ENCODE results near the gene MRPL49. TPM values are rescaled to one million over a fixed set of nuclear protein-coding genes. Genes with fewer than 3 reads are reported as not detected.

Gene MRPL49
- total and polyA plus RNA-seq, 9 of the 15 experiments (the other 6 are each of a cell fraction or from before 2014, with no cell fraction given): 74.3 to 132 (median 91.2) TPM

DNA sequence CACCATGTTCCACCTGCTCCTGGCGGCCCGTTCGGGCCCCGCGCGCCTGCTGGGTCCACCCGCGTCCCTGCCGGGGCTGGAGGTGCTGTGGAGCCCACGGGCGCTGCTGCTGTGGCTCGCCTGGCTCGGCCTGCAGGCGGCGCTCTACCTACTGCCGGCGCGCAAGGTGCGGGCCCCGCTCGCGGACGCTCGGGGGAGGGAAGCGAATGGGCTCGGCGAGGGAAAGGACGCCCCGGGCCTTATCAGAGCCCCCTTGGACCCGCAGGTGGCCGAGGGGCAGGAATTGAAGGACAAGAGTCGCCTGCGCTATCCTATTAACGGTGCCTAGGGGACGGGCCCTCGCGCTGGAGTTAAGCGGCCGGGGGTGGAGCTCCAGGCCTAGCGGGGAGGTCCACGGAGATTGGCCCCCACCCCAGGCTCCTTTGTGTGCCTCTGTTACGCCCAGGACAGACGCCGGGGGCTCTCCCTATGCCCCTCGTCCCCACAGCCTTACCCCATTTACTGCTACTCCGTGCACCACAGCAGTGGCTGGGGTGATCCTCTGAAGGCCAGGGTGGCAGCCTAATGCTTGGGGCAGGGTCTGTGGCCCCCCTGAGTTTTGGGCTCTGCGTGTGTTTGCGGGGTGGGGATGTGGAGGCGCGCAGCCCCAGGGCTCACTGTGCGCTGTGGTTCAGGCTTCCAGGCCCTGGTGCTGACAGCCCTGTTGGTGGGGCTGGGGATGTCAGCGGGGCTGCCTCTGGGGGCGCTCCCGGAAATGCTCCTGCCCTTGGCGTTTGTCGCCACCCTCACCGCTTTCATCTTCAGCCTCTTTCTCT lies 9.4 kb upstream of the MRPL49 start (continued):
- TF ChIP-seq, protein P1, sequence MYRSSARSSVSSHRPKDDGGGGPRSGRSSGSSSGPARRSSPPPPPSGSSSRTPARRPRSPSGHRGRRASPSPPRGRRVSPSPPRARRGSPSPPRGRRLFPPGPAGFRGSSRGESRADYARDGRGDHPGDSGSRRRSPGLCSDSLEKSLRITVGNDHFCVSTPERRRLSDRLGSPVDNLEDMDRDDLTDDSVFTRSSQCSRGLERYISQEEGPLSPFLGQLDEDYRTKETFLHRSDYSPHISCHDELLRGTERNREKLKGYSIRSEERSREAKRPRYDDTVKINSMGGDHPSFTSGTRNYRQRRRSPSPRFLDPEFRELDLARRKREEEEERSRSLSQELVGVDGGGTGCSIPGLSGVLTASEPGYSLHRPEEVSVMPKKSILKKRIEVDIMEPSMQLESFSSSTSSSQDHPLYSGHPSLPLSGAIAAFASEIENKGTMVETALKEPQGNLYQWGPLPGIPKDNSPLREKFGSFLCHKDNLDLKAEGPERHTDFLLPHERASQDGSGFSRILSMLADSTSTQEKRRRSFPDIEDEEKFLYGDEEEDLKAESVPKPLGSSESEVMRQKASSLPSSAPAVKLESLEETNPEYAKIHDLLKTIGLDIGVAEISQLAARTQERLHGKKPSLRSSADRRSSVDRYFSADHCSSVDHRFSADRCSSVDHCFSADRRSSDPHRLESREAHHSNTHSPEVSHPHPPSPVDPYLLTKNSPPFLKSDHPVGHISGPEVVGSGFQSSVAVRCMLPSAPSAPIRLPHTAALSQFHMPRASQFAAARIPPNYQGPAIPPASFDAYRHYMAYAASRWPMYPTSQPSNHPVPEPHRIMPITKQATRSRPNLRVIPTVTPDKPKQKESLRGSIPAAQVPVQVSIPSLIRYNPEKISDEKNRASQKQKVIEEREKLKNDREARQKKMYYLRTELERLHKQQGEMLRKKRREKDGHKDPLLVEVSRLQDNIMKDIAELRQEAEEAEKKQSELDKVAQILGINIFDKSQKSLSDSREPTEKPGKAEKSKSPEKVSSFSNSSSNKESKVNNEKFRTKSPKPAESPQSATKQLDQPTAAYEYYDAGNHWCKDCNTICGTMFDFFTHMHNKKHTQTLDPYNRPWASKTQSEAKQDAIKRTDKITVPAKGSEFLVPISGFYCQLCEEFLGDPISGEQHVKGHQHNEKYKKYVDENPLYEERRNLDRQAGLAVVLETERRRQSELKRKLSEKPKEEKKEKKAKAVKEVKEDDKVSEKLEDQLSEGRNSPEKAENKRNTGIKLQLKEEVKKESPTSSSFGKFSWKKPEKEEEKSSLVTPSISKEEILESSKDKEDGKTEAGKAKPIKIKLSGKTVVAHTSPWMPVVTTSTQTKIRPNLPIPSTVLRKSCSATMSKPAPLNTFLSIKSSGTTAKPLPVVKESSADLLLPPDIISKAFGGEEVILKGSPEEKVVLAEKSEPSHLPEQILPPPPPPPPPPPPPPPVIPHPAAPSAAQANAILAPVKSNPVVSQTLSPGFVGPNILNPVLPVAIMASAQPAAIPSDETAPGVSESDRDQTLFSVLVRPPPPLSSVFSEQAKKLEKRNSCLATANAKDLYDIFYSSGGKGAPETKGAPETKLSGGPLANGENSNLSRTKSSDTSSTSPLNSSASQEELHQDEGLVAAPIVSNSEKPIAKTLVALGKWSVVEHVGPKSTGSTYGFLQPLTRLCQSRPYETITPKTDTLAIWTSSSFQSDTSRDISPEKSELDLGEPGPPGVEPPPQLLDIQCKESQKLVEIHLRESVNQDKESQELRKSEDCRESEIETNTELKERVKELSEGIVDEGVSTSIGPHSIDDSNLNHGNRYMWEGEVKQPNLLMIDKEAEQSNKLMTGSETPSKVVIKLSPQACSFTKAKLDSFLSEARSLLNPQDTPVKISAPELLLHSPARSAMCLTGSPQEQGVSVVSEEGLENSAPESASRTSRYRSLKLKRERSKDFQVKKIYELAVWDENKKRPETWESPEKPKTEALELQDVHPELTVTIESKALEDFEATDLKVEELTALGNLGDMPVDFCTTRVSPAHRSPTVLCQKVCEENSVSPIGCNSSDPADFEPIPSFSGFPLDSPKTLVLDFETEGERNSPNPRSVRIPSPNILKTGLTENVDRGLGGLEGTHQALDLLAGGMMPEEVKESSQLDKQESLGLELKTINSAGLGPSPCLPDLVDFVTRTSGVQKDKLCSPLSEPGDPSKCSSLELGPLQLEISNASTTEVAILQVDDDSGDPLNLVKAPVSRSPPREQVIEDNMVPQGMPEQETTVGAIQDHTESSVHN (IDR thresholded peaks at IDR 0.05; ENCODE audit: borderline replicate concordance in 1 of 2, low read depth in 1 of 2): no peak
- TF ChIP-seq SMAD4 (CRISPR knock-in tag; conservative IDR thresholded peaks at IDR 0.05) (peak; percentile 56), BCOR (IDR thresholded peaks at IDR 0.05) (no peak), NCOA4 (IDR thresholded peaks at IDR 0.05; ENCODE audit: partially characterized antibody) (no peak), JUNB (CRISPR knock-in tag; conservative IDR thresholded peaks at IDR 0.05) (no peak), SP1 (CRISPR knock-in tag; IDR thresholded peaks at IDR 0.05) (0 out of 2 replicates have a peak, but pooled peaks have one; percentile 20), CHD1 (IDR thresholded peaks at IDR 0.05; ENCODE audit: low read length) (no peak), HEY1 (CRISPR knock-in tag; IDR thresholded peaks at IDR 0.05; ENCODE audit: borderline replicate concordance) (no peak)
- TF ChIP-seq, protein P2, sequence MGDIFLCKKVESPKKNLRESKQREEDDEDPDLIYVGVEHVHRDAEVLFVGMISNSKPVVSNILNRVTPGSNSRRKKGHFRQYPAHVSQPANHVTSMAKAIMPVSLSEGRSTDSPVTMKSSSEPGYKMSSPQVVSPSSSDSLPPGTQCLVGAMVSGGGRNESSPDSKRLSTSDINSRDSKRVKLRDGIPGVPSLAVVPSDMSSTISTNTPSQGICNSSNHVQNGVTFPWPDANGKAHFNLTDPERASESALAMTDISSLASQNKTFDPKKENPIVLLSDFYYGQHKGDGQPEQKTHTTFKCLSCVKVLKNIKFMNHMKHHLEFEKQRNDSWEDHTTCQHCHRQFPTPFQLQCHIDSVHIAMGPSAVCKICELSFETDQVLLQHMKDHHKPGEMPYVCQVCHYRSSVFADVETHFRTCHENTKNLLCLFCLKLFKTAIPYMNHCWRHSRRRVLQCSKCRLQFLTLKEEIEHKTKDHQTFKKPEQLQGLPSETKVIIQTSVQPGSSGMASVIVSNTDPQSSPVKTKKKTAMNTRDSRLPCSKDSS (IDR thresholded peaks at IDR 0.05; ENCODE audit: low read depth, partially characterized antibody): no peak
- TF ChIP-seq, protein P3, sequence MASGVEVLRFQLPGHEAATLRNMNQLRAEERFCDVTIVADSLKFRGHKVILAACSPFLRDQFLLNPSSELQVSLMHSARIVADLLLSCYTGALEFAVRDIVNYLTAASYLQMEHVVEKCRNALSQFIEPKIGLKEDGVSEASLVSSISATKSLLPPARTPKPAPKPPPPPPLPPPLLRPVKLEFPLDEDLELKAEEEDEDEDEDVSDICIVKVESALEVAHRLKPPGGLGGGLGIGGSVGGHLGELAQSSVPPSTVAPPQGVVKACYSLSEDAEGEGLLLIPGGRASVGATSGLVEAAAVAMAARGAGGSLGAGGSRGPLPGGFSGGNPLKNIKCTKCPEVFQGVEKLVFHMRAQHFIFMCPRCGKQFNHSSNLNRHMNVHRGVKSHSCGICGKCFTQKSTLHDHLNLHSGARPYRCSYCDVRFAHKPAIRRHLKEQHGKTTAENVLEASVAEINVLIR (CRISPR knock-in tag; IDR thresholded peaks at IDR 0.05): no peak
- TF ChIP-seq, protein P4, sequence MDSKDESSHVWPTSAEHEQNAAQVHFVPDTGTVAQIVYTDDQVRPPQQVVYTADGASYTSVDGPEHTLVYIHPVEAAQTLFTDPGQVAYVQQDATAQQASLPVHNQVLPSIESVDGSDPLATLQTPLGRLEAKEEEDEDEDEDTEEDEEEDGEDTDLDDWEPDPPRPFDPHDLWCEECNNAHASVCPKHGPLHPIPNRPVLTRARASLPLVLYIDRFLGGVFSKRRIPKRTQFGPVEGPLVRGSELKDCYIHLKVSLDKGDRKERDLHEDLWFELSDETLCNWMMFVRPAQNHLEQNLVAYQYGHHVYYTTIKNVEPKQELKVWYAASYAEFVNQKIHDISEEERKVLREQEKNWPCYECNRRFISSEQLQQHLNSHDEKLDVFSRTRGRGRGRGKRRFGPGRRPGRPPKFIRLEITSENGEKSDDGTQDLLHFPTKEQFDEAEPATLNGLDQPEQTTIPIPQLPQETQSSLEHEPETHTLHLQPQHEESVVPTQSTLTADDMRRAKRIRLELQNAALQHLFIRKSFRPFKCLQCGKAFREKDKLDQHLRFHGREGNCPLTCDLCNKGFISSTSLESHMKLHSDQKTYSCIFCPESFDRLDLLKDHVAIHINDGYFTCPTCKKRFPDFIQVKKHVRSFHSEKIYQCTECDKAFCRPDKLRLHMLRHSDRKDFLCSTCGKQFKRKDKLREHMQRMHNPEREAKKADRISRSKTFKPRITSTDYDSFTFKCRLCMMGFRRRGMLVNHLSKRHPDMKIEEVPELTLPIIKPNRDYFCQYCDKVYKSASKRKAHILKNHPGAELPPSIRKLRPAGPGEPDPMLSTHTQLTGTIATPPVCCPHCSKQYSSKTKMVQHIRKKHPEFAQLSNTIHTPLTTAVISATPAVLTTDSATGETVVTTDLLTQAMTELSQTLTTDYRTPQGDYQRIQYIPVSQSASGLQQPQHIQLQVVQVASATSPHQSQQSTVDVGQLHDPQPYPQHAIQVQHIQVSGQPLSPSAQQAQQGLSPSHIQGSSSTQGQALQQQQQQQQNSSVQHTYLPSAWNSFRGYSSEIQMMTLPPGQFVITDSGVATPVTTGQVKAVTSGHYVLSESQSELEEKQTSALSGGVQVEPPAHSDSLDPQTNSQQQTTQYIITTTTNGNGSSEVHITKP (IDR thresholded peaks at IDR 0.05; ENCODE audit: partially characterized antibody): peak; percentile 66
